ENCODE results near the gene SDC3.

DNA sequence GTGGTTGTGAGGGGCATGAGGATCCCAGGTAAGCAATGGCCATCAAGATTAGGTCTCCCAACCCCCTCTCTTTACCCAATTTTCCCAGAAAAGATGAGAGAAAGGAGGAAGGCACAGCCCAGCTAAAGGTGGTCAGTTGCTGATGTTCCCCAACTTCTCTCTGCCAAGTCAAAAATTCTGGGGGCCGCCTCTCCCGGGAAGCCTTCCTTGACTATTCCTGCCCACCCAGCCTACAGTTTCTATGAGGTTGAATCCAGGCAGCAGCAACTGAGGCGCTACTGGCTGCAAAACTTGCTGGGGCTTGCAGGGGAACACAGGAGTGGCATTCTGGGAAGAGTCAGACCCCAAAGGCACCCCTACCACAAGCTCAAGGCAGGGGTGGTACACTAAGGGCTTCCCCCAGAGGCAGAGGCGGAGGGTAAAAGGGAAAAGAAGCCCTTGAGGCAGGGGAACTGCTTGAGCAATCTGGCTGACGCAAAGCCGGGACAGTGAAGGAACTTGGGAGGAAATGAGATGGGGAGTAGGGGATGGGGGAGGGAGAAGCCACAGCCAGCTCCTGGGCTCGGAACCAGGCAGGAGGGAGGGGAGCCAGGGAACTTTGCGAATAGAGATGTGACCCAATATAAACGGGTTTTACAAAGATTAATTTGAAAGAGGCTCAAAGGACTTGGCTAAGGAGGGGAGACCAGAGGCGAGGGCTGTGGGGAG lies 31.2 kb downstream of the SDC3 start:
- TF ChIP-seq, protein P1, sequence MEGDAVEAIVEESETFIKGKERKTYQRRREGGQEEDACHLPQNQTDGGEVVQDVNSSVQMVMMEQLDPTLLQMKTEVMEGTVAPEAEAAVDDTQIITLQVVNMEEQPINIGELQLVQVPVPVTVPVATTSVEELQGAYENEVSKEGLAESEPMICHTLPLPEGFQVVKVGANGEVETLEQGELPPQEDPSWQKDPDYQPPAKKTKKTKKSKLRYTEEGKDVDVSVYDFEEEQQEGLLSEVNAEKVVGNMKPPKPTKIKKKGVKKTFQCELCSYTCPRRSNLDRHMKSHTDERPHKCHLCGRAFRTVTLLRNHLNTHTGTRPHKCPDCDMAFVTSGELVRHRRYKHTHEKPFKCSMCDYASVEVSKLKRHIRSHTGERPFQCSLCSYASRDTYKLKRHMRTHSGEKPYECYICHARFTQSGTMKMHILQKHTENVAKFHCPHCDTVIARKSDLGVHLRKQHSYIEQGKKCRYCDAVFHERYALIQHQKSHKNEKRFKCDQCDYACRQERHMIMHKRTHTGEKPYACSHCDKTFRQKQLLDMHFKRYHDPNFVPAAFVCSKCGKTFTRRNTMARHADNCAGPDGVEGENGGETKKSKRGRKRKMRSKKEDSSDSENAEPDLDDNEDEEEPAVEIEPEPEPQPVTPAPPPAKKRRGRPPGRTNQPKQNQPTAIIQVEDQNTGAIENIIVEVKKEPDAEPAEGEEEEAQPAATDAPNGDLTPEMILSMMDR (IDR thresholded peaks at IDR 0.05; ENCODE audit: insufficient read depth, low read depth, low read length), result no peak
- TF ChIP-seq EZH2 (IDR thresholded peaks at IDR 0.05; ENCODE audit: insufficient read depth, low read length), result no peak

Measured in astrocyte (in vitro differentiated cells and primary cell).